SK-N-SH (cell line): ENCODE results near the gene LIN28B. TPM values are rescaled to one million over a fixed set of nuclear protein-coding genes. Genes with fewer than 3 reads are reported as not detected.

Experiments
- CTCF ChIA-PET: fragments of 300-600, 350-600 bp; formaldehyde crosslinking; extraction: SDS; loops from one replicate; lab custom pipeline; 2021; lab: Yijun Ruan, JAX
- POLR2A ChIA-PET: fragments of 350-600 bp; sonication (Branson Sonifier 250); formaldehyde crosslinking; extraction: SDS; loops from one replicate; lab custom pipeline; 2020; ENCODE audit warnings: antibody characterized with exemption, inconsistent platforms; lab: Yijun Ruan, JAX
- DNase-seq: peaks from one replicate; pipeline ENCODE4 v3.0.0; 2012
- H2AFZ ChIP-seq: fragments of 200-600 bp; sonication (generic); 2 replicates; pipeline ENCODE4 v1.8.1; 2016; ENCODE audit warnings: antibody characterized with exemption, mild to moderate bottlenecking, low read depth
- H3F3A ChIP-seq: fragments of 200-600 bp; sonication (generic); replicated peaks from 2 replicates; pipeline ENCODE3; 2016; ENCODE audit warnings: antibody characterized with exemption, mild to moderate bottlenecking; ENCODE audit not compliant: insufficient read depth
- H3K27ac ChIP-seq, 2 experiments: fragments of 200-500 bp in 1 of 2; fragments of 200-600 bp in 1 of 2; sonication (Bioruptor generic) in 1 of 2; sonication (generic), shearing (Covaris generic) in 1 of 2; 2 replicates each; pipeline versions ENCODE4 v1.5.1 to v1.6.1; 2014 to 2016; ENCODE audit warnings: low read depth in 2 of 2, inconsistent platforms in 1 of 2, low read length in 1 of 2, mild to moderate bottlenecking in 1 of 2, mixed read lengths in 1 of 2
- H3K27me3 ChIP-seq: fragments of 200-600 bp; sonication (generic), shearing (Covaris generic); 2 replicates; pipeline ENCODE4 v1.6.1; 2016; ENCODE audit warnings: mixed run types; ENCODE audit not compliant: insufficient read depth
- H3K36me3 ChIP-seq, 2 experiments: fragments of 200-500 bp in 1 of 2; fragments of 200-600 bp in 1 of 2; sonication (Bioruptor generic) in 1 of 2; sonication (generic) in 1 of 2; replicated peaks in 1 of 2; 2 replicates each; pipeline versions ENCODE3 to v1.5.1; 2014 to 2016; ENCODE audit warnings: low read length in 1 of 2, mild to moderate bottlenecking in 1 of 2; ENCODE audit not compliant: insufficient read depth in 2 of 2, control insufficient read depth in 1 of 2
- H3K4me1 ChIP-seq, 2 experiments: fragments of 200-500 bp in 1 of 2; fragments of 200-600 bp in 1 of 2; sonication (Bioruptor generic) in 1 of 2; sonication (generic), shearing (Covaris generic) in 1 of 2; 2 replicates each; pipeline versions ENCODE4 v1.5.1 to v1.6.1; 2014 to 2016; ENCODE audit warnings: low read depth in 1 of 2, low read length in 1 of 2, mixed run types in 1 of 2; ENCODE audit not compliant: insufficient read depth in 2 of 2, control insufficient read depth in 1 of 2
- H3K4me2 ChIP-seq: fragments of 200-600 bp; sonication (generic), shearing (Covaris generic); 2 replicates; pipeline ENCODE4 v1.6.1; 2017; ENCODE audit warnings: mixed run types
- H3K4me3 ChIP-seq, 2 experiments: fragments of 200-500 bp in 1 of 2; fragments of 200-600 bp in 1 of 2; sonication (Bioruptor generic) in 1 of 2; sonication (generic), shearing (Covaris generic) in 1 of 2; 2 replicates each; pipeline versions ENCODE4 v1.5.1 to v1.8.1; 2014 to 2016; ENCODE audit warnings: low read depth in 2 of 2, inconsistent platforms in 1 of 2, low read length in 1 of 2, mild to moderate bottlenecking in 1 of 2, mixed read lengths in 1 of 2, moderate library complexity in 1 of 2
- H3K79me2 ChIP-seq: fragments of 200-600 bp; sonication (generic); 2 replicates; pipeline ENCODE4 v1.8.1; 2017; ENCODE audit warnings: mild to moderate bottlenecking; ENCODE audit not compliant: insufficient read depth
- H3K9ac ChIP-seq: fragments of 200-600 bp; sonication (generic); 2 replicates; pipeline ENCODE4 v1.6.1; 2017; ENCODE audit warnings: mixed run types
- H3K9me2 ChIP-seq: fragments of 200-600 bp; sonication (generic); 2 replicates; pipeline ENCODE4 v1.6.1; 2017; ENCODE audit warnings: mixed run types
- H3K9me3 ChIP-seq: fragments of 200-600 bp; sonication (generic); 2 replicates; pipeline ENCODE4 v1.6.1; 2017; ENCODE audit warnings: mixed run types, mild to moderate bottlenecking, moderate library complexity
- H4K20me1 ChIP-seq: fragments of 200-600 bp; sonication (generic); 2 replicates; pipeline ENCODE4 v1.6.1; 2017; ENCODE audit warnings: mild to moderate bottlenecking, mixed run types; ENCODE audit not compliant: insufficient read depth
- FOSL2 ChIP-seq: IDR thresholded peaks from 2 replicates; pipeline ENCODE4 v1.4.0; 2012; ENCODE audit warnings: low read depth, mild to moderate bottlenecking, moderate library complexity, borderline replicate concordance
- FOXJ3 ChIP-seq: sonication (generic); formaldehyde crosslinking; IDR thresholded peaks from 2 replicates; pipeline ENCODE4 v1.5.1; 2020; ENCODE audit warnings: mild to moderate bottlenecking, missing genetic modification reagents
- GABPA ChIP-seq: IDR thresholded peaks from 2 replicates; pipeline ENCODE4 v1.4.0; 2012; ENCODE audit warnings: low read depth, mild to moderate bottlenecking
- GATA2 ChIP-seq: sonication (generic); formaldehyde crosslinking; IDR thresholded peaks from 2 replicates; pipeline ENCODE4 v1.5.0; 2020; ENCODE audit warnings: mild to moderate bottlenecking, missing genetic modification reagents
- JUND ChIP-seq: IDR thresholded peaks from 2 replicates; pipeline ENCODE4 v1.4.0; 2012
- MAX ChIP-seq: IDR thresholded peaks from 2 replicates; pipeline ENCODE4 v1.4.0; 2012; ENCODE audit warnings: low read depth
- MEF2A ChIP-seq: IDR thresholded peaks from 2 replicates; pipeline ENCODE4 v1.4.0; 2012; ENCODE audit warnings: low read depth, borderline replicate concordance
- NFIC ChIP-seq: IDR thresholded peaks from 2 replicates; pipeline ENCODE4 v1.4.0; 2012; ENCODE audit warnings: borderline replicate concordance
- NRF1 ChIP-seq: IDR thresholded peaks from 2 replicates; pipeline ENCODE4 v1.6.1; 2012; ENCODE audit warnings: low read depth, mild to moderate bottlenecking, low read length
- RCOR1 ChIP-seq: fragments of 150-350 bp; IDR thresholded peaks from 2 replicates; pipeline ENCODE4 v1.6.1; 2017; ENCODE audit warnings: antibody characterized with exemption, low read length
- SMC3 ChIP-seq: IDR thresholded peaks from 2 replicates; pipeline ENCODE4 v1.6.1; 2012; ENCODE audit warnings: low read depth, low read length, improper control_type of control experiment
- TCF12 ChIP-seq: IDR thresholded peaks from 2 replicates; pipeline ENCODE4 v1.4.0; 2012
- YY1 ChIP-seq: IDR thresholded peaks from 2 replicates; pipeline ENCODE4 v1.4.0; 2012; ENCODE audit warnings: low read depth, mild to moderate bottlenecking
- ZBTB33 ChIP-seq: IDR thresholded peaks from 2 replicates; pipeline ENCODE4 v1.4.0; 2012; ENCODE audit warnings: low read depth, borderline replicate concordance
- WGBS: methylation state at CpG from one replicate; pipeline ENCODE4 v1.1.6; 2017; ENCODE audit warnings: low lambda C conversion rate; 5-methylcytosine and 5-hydroxymethylcytosine counted together
- polyA plus RNA-seq, 3 experiments: library from polyadenylated mRNA; depleted of rRNA; stranded (reverse); fragments of >200 nt; gene quantifications; 2 replicates each; pipeline ENCODE4 v1.2.3, GENCODE V29; 2012
- TF ChIP-seq, protein P1 (sequence below): fragments of 200-600 bp; sonication (generic); IDR thresholded peaks from 2 replicates; pipeline ENCODE4 v1.6.1; 2017; ENCODE audit warnings: antibody characterized with exemption, mild to moderate bottlenecking, moderate library complexity

LIN28B gene
- polyA plus RNA-seq, 1 of the 3 experiments (the other 2 are of a cell fraction) = 0.67 TPM

GRCh38 chr6:104949206-104949605 is 7.7 kb upstream of the LIN28B start:
- Histone ChIP-seq H2AFZ (no peak overlapping the region), H3K79me2 (no peaks in the 10 kb centered on the region), H3F3A (no peaks in the 10 kb centered on the region), H3K27me3 (peaks cover 7% of the 10 kb centered on the region; the same call in 1 of the 2 replicates), H3K4me3 (no peak overlapping the region), H3K36me3 (no peaks in the 10 kb centered on the region), H3K4me2 (no peak overlapping the region), H3K9me3 (no peaks in the 10 kb centered on the region), H3K9me2 (no peaks in the 10 kb centered on the region; the same call in 1 of the 2 replicates), H3K4me1 (peaks cover 0 to 6% of the 10 kb centered on the region in 2 experiments; a peak in 1 of 4 replicates), H3K9ac (no peak overlapping the region), H4K20me1 (no peaks in the 10 kb centered on the region), H3K27ac (no peak overlapping the region)
- TF ChIP-seq MAX (no peak), RCOR1 (no peak), GATA2 (CRISPR knock-in tag) (no peak)
- 63% methylated on average over 2 of the region's 2 CpGs for WGBS
- CTCF ChIA-PET = interaction anchor here (1.4 kb wide), 1 partner anchor 128 kb away, joined by 6 read pairs; no protein-coding TSS in a partner anchor
- POLR2A ChIA-PET = no interaction called here
- no peak for DNase-seq

GRCh38 chr6:104951677-104952076 is 5.2 kb upstream of the LIN28B start:
- H2AFZ ChIP-seq = no peak overlapping the region
- H3K27ac ChIP-seq = no peak overlapping the region
- H3K9ac ChIP-seq = no peak overlapping the region
- no peaks in the 10 kb centered on the region for H4K20me1 ChIP-seq
- H3K36me3 ChIP-seq = no peaks in the 10 kb centered on the region
- H3K4me1 ChIP-seq = no peaks in the 10 kb centered on the region; a peak in 1 of 4 replicates
- 83% methylated on average over 1 of the region's 1 CpG for WGBS
- H3K9me3 ChIP-seq = no peaks in the 10 kb centered on the region
- no peaks in the 10 kb centered on the region for H3K79me2 ChIP-seq
- H3K4me2 ChIP-seq = no peak overlapping the region
- H3F3A ChIP-seq = peaks cover 9% of the 10 kb centered on the region
- no peak for DNase-seq
- H3K4me3 ChIP-seq = no peak overlapping the region
- POLR2A ChIA-PET = no interaction called here
- H3K9me2 ChIP-seq = no peaks in the 10 kb centered on the region; the same call in 1 of the 2 replicates
- H3K27me3 ChIP-seq = peaks cover 11% of the 10 kb centered on the region; the same call in 1 of the 2 replicates
- CTCF ChIA-PET = interaction anchor here (1.1 to 1.2 kb wide), 2 partner anchors 11 to 126 kb away, joined by 3 to 4 read pairs; no protein-coding TSS in a partner anchor
- no peak for TF ChIP-seq GATA2 (CRISPR knock-in tag)
- no peak for TF ChIP-seq FOSL2
- no peak for TF ChIP-seq YY1
- TF ChIP-seq MEF2A = no peak
- no peak for TF ChIP-seq SMC3
- no peak for TF ChIP-seq NFIC
- no peak for TF ChIP-seq TCF12
- no peak for TF ChIP-seq GABPA
- TF ChIP-seq JUND = no peak

- Histone ChIP-seq H4K20me1 (no peaks in the 10 kb centered on the region), H2AFZ (no peak overlapping the region), H3K79me2 (no peaks in the 10 kb centered on the region), H3F3A (peaks cover 9% of the 10 kb centered on the region), H3K4me2 (no peak overlapping the region), H3K27me3 (peaks cover 11% of the 10 kb centered on the region; the same call in 1 of the 2 replicates), H3K4me1 (no peaks in the 10 kb centered on the region; a peak in 1 of 4 replicates), H3K9me3 (no peaks in the 10 kb centered on the region), H3K4me3 (no peak overlapping the region), H3K9me2 (no peaks in the 10 kb centered on the region; the same call in 1 of the 2 replicates), H3K27ac (no peak overlapping the region), H3K36me3 (no peaks in the 10 kb centered on the region), H3K9ac (no peak overlapping the region)
- no peak for TF ChIP-seq JUND
- no peak for TF ChIP-seq NFIC
- no peak for TF ChIP-seq YY1
- TF ChIP-seq FOXJ3 (CRISPR knock-in tag) = no peak
- no peak for TF ChIP-seq NRF1
- TF ChIP-seq, protein P1, sequence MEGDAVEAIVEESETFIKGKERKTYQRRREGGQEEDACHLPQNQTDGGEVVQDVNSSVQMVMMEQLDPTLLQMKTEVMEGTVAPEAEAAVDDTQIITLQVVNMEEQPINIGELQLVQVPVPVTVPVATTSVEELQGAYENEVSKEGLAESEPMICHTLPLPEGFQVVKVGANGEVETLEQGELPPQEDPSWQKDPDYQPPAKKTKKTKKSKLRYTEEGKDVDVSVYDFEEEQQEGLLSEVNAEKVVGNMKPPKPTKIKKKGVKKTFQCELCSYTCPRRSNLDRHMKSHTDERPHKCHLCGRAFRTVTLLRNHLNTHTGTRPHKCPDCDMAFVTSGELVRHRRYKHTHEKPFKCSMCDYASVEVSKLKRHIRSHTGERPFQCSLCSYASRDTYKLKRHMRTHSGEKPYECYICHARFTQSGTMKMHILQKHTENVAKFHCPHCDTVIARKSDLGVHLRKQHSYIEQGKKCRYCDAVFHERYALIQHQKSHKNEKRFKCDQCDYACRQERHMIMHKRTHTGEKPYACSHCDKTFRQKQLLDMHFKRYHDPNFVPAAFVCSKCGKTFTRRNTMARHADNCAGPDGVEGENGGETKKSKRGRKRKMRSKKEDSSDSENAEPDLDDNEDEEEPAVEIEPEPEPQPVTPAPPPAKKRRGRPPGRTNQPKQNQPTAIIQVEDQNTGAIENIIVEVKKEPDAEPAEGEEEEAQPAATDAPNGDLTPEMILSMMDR = no peak
- no peak for TF ChIP-seq ZBTB33
- whole genome bisulfite sequencing = 94% methylated on average over 33 of the region's 33 CpGs
- POLR2A ChIA-PET = no interaction called here
- DNase-seq = no peak
- CTCF ChIA-PET = no interaction called here
Measured at GRCh38 chr6:104952911-104953399, 4.0 kb upstream of the LIN28B start.
